Peyer's patch (tissue), 4 donors: ENCODE measurements around the gene KAZN. TPM values are rescaled to one million over a fixed set of nuclear protein-coding genes. Genes with fewer than 3 reads are reported as not detected.

Experiments
- DNase-seq, 3 donors: peaks; one replicate each; pipeline ENCODE4 v3.0.0-alpha.2; 2017 to 2019
- H3K27ac ChIP-seq, 4 donors: fragments of 200-600 bp; sonication (generic); one replicate each; pipeline ENCODE4 v1.5.1; 2016 to 2019
- H3K27me3 ChIP-seq, 2 donors: fragments of 200-600 bp; sonication (generic); one replicate each; pipeline ENCODE4 v1.5.1; 2019
- H3K36me3 ChIP-seq, 3 donors: fragments of 200-600 bp; sonication (generic); one replicate each; pipeline ENCODE4 v1.5.1; 2016 to 2019
- H3K4me1 ChIP-seq, 4 donors: fragments of 200-600 bp; sonication (generic); one replicate each; pipeline ENCODE4 v1.5.1; 2016 to 2019
- H3K4me3 ChIP-seq, 4 donors: fragments of 200-600 bp; sonication (generic); 1 replicate in 3 of 4; 2 replicates in 1 of 4; pipeline ENCODE4 v1.5.1; 2016 to 2019; ENCODE audit warnings: mild to moderate bottlenecking in 1 of 4
- H3K9me3 ChIP-seq, 4 donors: fragments of 200-600 bp; sonication (generic); one replicate each; pipeline ENCODE4 v1.5.1; 2016 to 2019; ENCODE audit warnings: mild to moderate bottlenecking in 1 of 4
- CTCF ChIP-seq, 6 experiments: fragments of 450-650 bp in 4 of 6; fragments of 200-600 bp in 2 of 6; sonication (generic) in 1 of 6; IDR thresholded peaks; one replicate each; pipeline ENCODE4 v1.5.1; 2017 to 2019; ENCODE audit warnings: antibody characterized with exemption in 6 of 6, mild to moderate bottlenecking in 3 of 6, moderate library complexity in 1 of 6
- POLR2A ChIP-seq, 2 donors: fragments of 450-650 bp; IDR thresholded peaks; one replicate each; pipeline ENCODE4 v1.5.1; 2017; ENCODE audit warnings: antibody characterized with exemption in 2 of 2, mild to moderate bottlenecking in 2 of 2, moderate library complexity in 2 of 2
- total RNA-seq, 4 donors: library from RNA; depleted of rRNA; stranded (reverse); fragments of >200 nt; gene quantifications; one replicate each; pipeline ENCODE4 v1.1.0, GENCODE V29; 2016

Gene KAZN
- total RNA-seq, 4 donors from 2014 or later: 14.9 to 25.5 (median 21.7) TPM

GRCh38 chr1:14606632-14607031, 8.1 kb downstream of the KAZN start:
- DNase-seq: no peak
- no peaks in the 10 kb centered on the region for H3K36me3 ChIP-seq
- no peaks in the 10 kb centered on the region for H3K4me1 ChIP-seq
- H3K27me3 ChIP-seq: no peaks in the 10 kb centered on the region
- no peaks in the 10 kb centered on the region for H3K9me3 ChIP-seq
- TF ChIP-seq POLR2A (IDR thresholded peaks at IDR 0.05) (no peak), CTCF (IDR thresholded peaks at IDR 0.05) (no peak)
- H3K27ac ChIP-seq: no peak overlapping the region
- no peak overlapping the region for H3K4me3 ChIP-seq

DNA sequence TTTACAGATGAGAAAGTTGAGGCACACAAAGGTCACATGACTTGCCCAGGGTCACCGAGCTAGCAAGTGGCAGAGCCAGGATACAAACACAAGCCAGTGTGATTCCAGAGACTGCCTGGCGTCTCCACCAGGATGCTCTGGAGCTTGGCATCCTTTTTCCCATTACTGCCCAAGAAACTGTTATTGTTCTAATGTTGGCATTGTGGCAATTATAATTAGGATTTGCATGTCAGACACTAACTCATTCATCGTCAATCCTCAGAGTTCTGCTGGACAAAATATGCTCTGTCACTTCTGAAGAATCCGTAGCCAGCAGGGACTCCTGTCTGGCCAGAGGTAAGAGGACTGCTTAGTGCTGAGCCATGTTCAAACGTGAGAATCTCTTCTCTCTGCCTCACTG, 8.8 kb downstream of the KAZN start:
- Histone ChIP-seq H3K36me3 (no peaks in the 10 kb centered on the region), H3K27ac (no peak overlapping the region), H3K4me1 (no peaks in the 10 kb centered on the region), H3K9me3 (no peaks in the 10 kb centered on the region), H3K4me3 (no peak overlapping the region), H3K27me3 (no peaks in the 10 kb centered on the region)
- no peak for DNase-seq
- TF ChIP-seq CTCF (IDR thresholded peaks at IDR 0.05) (no peak), POLR2A (IDR thresholded peaks at IDR 0.05) (no peak)

DNA sequence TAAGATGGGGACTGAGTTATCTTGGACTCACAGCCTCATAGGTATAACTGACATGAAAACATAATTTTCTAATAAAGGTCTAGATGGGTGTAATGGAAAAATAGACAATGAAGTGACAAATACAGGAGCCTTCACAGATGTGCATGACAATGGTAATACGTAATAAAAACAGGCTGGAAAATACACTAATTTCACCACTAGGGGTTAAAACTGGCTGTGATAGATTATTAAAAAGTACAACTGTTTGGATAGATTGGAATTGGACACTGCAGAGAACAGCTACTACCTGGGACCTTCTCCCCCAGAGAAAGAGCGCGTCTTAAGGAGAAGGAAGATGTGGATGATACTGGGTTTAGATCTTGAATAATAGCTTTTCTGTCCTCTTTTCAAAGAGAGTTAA, 9.8 kb downstream of the KAZN start:
- TF ChIP-seq CTCF (IDR thresholded peaks at IDR 0.05) (peak in 1 of 6 experiments; percentile 10), POLR2A (IDR thresholded peaks at IDR 0.05) (no peak)
- no peak overlapping the region for H3K27ac ChIP-seq
- no peaks in the 10 kb centered on the region for H3K36me3 ChIP-seq
- DNase-seq: no peak
- H3K4me3 ChIP-seq: no peak overlapping the region
- no peaks in the 10 kb centered on the region for H3K27me3 ChIP-seq
- no peaks in the 10 kb centered on the region for H3K4me1 ChIP-seq
- H3K9me3 ChIP-seq: no peaks in the 10 kb centered on the region

- H3K4me1 ChIP-seq: no peaks in the 10 kb centered on the region
- H3K36me3 ChIP-seq: no peaks in the 10 kb centered on the region
- TF ChIP-seq POLR2A (IDR thresholded peaks at IDR 0.05) (no peak), CTCF (IDR thresholded peaks at IDR 0.05) (no peak)
- no peak overlapping the region for H3K4me3 ChIP-seq
- no peaks in the 10 kb centered on the region for H3K9me3 ChIP-seq
- no peaks in the 10 kb centered on the region for H3K27me3 ChIP-seq
- no peak overlapping the region for H3K27ac ChIP-seq
- no peak for DNase-seq
Observed at GRCh38 chr1:14610761-14611160, 12.3 kb downstream of the KAZN start.

GRCh38 chr1:14611792-14612191, 13.3 kb downstream of the KAZN start:
- no peak for DNase-seq
- Histone ChIP-seq H3K27ac (no peak overlapping the region), H3K27me3 (no peaks in the 10 kb centered on the region), H3K4me1 (no peaks in the 10 kb centered on the region), H3K36me3 (no peaks in the 10 kb centered on the region), H3K4me3 (no peak overlapping the region), H3K9me3 (no peaks in the 10 kb centered on the region)
- TF ChIP-seq POLR2A (IDR thresholded peaks at IDR 0.05) (no peak), CTCF (IDR thresholded peaks at IDR 0.05) (no peak)

GRCh38 chr1:14612256-14612655, 13.8 kb downstream of the KAZN start:
- DNase-seq: no peak

More at GRCh38 chr1:14612256-14612655, 13.8 kb downstream of the KAZN start:
- Histone ChIP-seq H3K27me3 (no peaks in the 10 kb centered on the region), H3K4me3 (no peak overlapping the region), H3K4me1 (no peaks in the 10 kb centered on the region), H3K9me3 (no peaks in the 10 kb centered on the region), H3K36me3 (no peaks in the 10 kb centered on the region), H3K27ac (no peak overlapping the region)
- TF ChIP-seq POLR2A (IDR thresholded peaks at IDR 0.05): no peak
- no peak for TF ChIP-seq CTCF (IDR thresholded peaks at IDR 0.05)
